PFSK-1 (cell line): ENCODE data around the gene PPIH. TPM values are rescaled to one million over a fixed set of nuclear protein-coding genes. Genes with fewer than 3 reads are reported as not detected.
A peak's percentile ranks its signal among the peaks of the same experiment; 100 is the strongest.

Source experiments
- FOXP2 ChIP-seq: optimal IDR thresholded peaks from 2 replicates; pipeline ENCODE3; 2011; ENCODE audit warnings: borderline replicate concordance, control low read depth, inconsistent platforms; ENCODE audit not compliant: insufficient read depth; ENCODE audit errors: extremely low read length, extremely low read depth
- POLR2AphosphoS5 ChIP-seq: IDR thresholded peaks from 2 replicates; pipeline ENCODE4 v1.6.1; 2012; ENCODE audit warnings: low read depth, mild to moderate bottlenecking, control low read depth, low read length, moderate library complexity
- REST ChIP-seq, 2 experiments: IDR thresholded peaks; 2 replicates each; pipeline versions ENCODE4 v1.6.1 to v1.8.0; 2011 to 2012; ENCODE audit warnings: low read depth in 2 of 2, low read length in 2 of 2, control low read depth in 1 of 2, inconsistent platforms in 1 of 2, mild to moderate bottlenecking in 1 of 2, moderate library complexity in 1 of 2; ENCODE audit not compliant: insufficient read depth in 1 of 2
- SIN3A ChIP-seq: IDR thresholded peaks from 2 replicates; pipeline ENCODE4 v1.6.1; 2012; ENCODE audit warnings: mild to moderate bottlenecking, low read length, moderate library complexity, borderline replicate concordance; ENCODE audit not compliant: insufficient read depth
- TAF1 ChIP-seq: IDR thresholded peaks from 2 replicates; pipeline ENCODE4 v1.6.1; 2012; ENCODE audit warnings: low read length, control low read depth, borderline replicate concordance; ENCODE audit not compliant: insufficient read depth
- polyA plus RNA-seq: library from polyadenylated mRNA; unstranded; fragments of >200 nt; gene quantifications from one replicate; pipeline ENCODE4 v1.2.1, GENCODE V29; 2012; ENCODE audit warnings: low read depth, missing spikeins; ENCODE audit not compliant: insufficient read length

PPIH gene
- 34.3 TPM for polyA plus RNA-seq

- TF ChIP-seq REST (IDR thresholded peaks at IDR 0.05; ENCODE audit: insufficient read depth in 1 of 2, low read depth in 2 of 2, low read length in 2 of 2) (0 out of 4 replicates have a peak, but pooled peaks of 1 of the 2 experiments have one; percentile 38), SIN3A (0 out of 2 replicates have a peak, but pooled peaks have one; percentile 37), FOXP2 (no peak), POLR2AphosphoS5 (peak; percentile 92), TAF1 (peak; percentile 79; the same call in 1 of the 2 replicates)
These were observed at the start of gene PPIH for GRCh38 chr1:42657981-42658876. Gene PPIH (plus strand): TSS chr1:42658423. CDS start chr1:42658447, 24 bp downstream.

- TF ChIP-seq FOXP2 (no peak), SIN3A (no peak), TAF1 (no peak), POLR2AphosphoS5 (no peak), REST (IDR thresholded peaks at IDR 0.05; ENCODE audit: insufficient read depth in 1 of 2, low read depth in 2 of 2, low read length in 2 of 2) (no peak)
These were observed 44.5 kb upstream of the PPIH start for GRCh38 chr1:42613803-42614131.

- TF ChIP-seq REST (IDR thresholded peaks at IDR 0.05; ENCODE audit: insufficient read depth in 1 of 2, low read depth in 2 of 2, low read length in 2 of 2): no peak
- TF ChIP-seq SIN3A: no peak
- no peak for TF ChIP-seq FOXP2
- no peak for TF ChIP-seq POLR2AphosphoS5
- TF ChIP-seq TAF1: no peak
These were observed 39.4 kb upstream of the PPIH start for GRCh38 chr1:42618866-42619265.

- TF ChIP-seq FOXP2 (no peak), TAF1 (no peak), POLR2AphosphoS5 (no peak), SIN3A (no peak), REST (IDR thresholded peaks at IDR 0.05; ENCODE audit: insufficient read depth in 1 of 2, low read depth in 2 of 2, low read length in 2 of 2) (no peak)
These were observed 37.9 kb upstream of the PPIH start for GRCh38 chr1:42620307-42620706.
